Measurements from ENCODE around the gene IGFL4. TPM values are rescaled to one million over a fixed set of nuclear protein-coding genes. Genes with fewer than 3 reads are reported as not detected.
A peak's percentile ranks its signal among the peaks of the same experiment; 100 is the strongest.

Gene IGFL4
- total and polyA plus RNA-seq, 2 of the 8 experiments (the other 6 are each of a cell fraction or from before 2014, with no cell fraction given), result 0.05 to 0.11 TPM

DNA sequence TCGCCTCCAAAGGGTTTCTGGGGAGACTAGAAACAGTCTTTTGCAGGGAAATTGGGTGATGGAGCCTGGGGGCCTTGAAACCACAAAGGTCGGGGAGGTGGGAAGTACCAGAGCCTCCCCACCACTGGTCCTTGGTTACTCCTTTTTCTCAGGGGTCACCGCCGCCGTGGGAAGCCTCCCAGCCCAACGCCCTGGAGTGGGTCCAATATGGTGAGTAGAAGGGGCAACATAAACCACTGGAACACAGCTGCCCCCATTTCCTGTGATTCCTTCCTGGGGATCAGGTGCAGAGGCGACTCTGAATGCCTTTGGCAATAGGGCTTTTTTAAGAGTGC, 23.7 kb downstream of the IGFL4 start:
- Histone ChIP-seq H4K91ac (replicated peaks; ENCODE audit: insufficient read length, low read length) (no peak overlapping the region), H4K20me1 (replicated peaks in 1 of 2; ENCODE audit: control insufficient read depth in 1 of 2, insufficient read depth in 2 of 2, low read length in 2 of 2) (peaks cover 2 to 11% of the 10 kb centered on the region in 2 experiments), H3K9ac (replicated peaks in 1 of 4; ENCODE audit: extremely low read depth in 1 of 4, low read depth in 3 of 4, low read length in 3 of 4) (no peak overlapping the region), H2BK12ac (ENCODE audit: low read depth, low read length) (no peak overlapping the region), H3K23ac (ENCODE audit: insufficient read length) (no peak overlapping the region), H2AFZ (ENCODE audit: low read length) (no peak overlapping the region), H2BK120ac (replicated peaks; ENCODE audit: low read depth, low read length) (no peak overlapping the region), H2BK15ac (ENCODE audit: low read length) (no peak overlapping the region), H3K23me2 (ENCODE audit: low read depth, low read length) (peaks cover 19% of the 10 kb centered on the region; the same call in 1 of the 2 replicates), H4K5ac (ENCODE audit: insufficient read length, low read depth, low read length) (no peak overlapping the region), H3K4me3 (ENCODE audit: extremely low read depth in 1 of 4, insufficient read depth in 2 of 4, low read depth in 3 of 4, low read length in 4 of 4) (no peak overlapping the region), H3K27me3 (replicated peaks in 1 of 4; ENCODE audit: control insufficient read depth in 3 of 4, extremely low read depth in 1 of 4, insufficient read depth in 3 of 4, low read length in 3 of 4) (peaks cover 5 to 21% (median 19%) of the 10 kb centered on the region in 4 experiments), H3K79me2 (ENCODE audit: control insufficient read depth in 1 of 2, insufficient read depth in 2 of 2, low read length in 2 of 2) (no peaks in the 10 kb centered on the region), H3K36me3 (ENCODE audit: control insufficient read depth in 2 of 4, insufficient read depth in 4 of 4, low read length in 3 of 4) (no peaks in the 10 kb centered on the region; a peak in 2 of 8 replicates), H2BK20ac (ENCODE audit: low read length) (no peak overlapping the region), H3K4ac (replicated peaks; ENCODE audit: insufficient read length, low read depth, low read length) (no peak overlapping the region), H3K27ac (ENCODE audit: low read depth, low read length) (no peak overlapping the region), H3K4me1 (replicated peaks in 1 of 4; ENCODE audit: control insufficient read depth in 3 of 4, insufficient read depth in 4 of 4, low read length in 3 of 4) (peaks cover 0 to 14% (median 12%) of the 10 kb centered on the region in 4 experiments; a peak in 6 of 7 replicates), H2AK5ac (ENCODE audit: low read depth, low read length) (no peak overlapping the region), H2BK5ac (ENCODE audit: low read depth, low read length) (no peak overlapping the region), H4K8ac (ENCODE audit: extremely low read depth, insufficient read depth, low read length) (no peak overlapping the region), H3K79me1 (ENCODE audit: low read depth, low read length) (no peaks in the 10 kb centered on the region), H3K9me3 (ENCODE audit: insufficient read depth in 2 of 2, low read depth in 1 of 2, low read length in 1 of 2) (no peaks in the 10 kb centered on the region), H3K4me2 (ENCODE audit: insufficient read depth in 1 of 2, low read depth in 2 of 2, low read length in 2 of 2) (peak overlapping the region in 1 of 2 experiments; percentile 85; a peak in 1 of 4 replicates), H3K18ac (ENCODE audit: extremely low read depth, low read length) (no peak overlapping the region), H3K56ac (replicated peaks; ENCODE audit: insufficient read length, low read depth, low read length) (no peak overlapping the region), H3K14ac (ENCODE audit: insufficient read length) (no peak overlapping the region)
- 74% methylated on average over 7 of the region's 7 CpGs; no CpG with 5 or more reads in 1 of the 2 experiments for WGBS, 2 experiments (ENCODE audit: extremely low coverage in 1 of 2, insufficient coverage in 1 of 2, insufficient read length in 1 of 2, insufficient replicate concordance in 2 of 2, low coverage in 1 of 2, low lambda C conversion rate in 2 of 2, missing lambda C conversion rate in 1 of 2)
- FAIRE-seq (no peak), DNase-seq (ENCODE audit: low read depth in 1 of 2, low spot score in 2 of 2) (no peak)
- no peak for TF ChIP-seq SIX5 (IDR thresholded peaks at IDR 0.05; ENCODE audit: low read depth, low read length)
- no peak for TF ChIP-seq RNF2 (IDR thresholded peaks at IDR 0.05; ENCODE audit: borderline replicate concordance, low read depth, low read length, missing control alignments, poor library complexity, severe bottlenecking)
- TF ChIP-seq YY1 (IDR thresholded peaks at IDR 0.05; ENCODE audit: low read depth, low read length), result no peak
- POLR2A ChIA-PET (ENCODE audit: partially characterized antibody), result interaction anchor here (0.8 kb wide), 1 partner anchor 9 kb away, joined by 3 read pairs; no protein-coding TSS in a partner anchor
- CTCF ChIA-PET (ENCODE audit: partially characterized antibody), result interaction anchor here (0.6 to 4.3 kb wide), 15 partner anchors 10 to 356 kb away, joined by 3 to 44 read pairs (median 5); no protein-coding TSS in a partner anchor
